Adrenal gland (tissue), 12 donors: ENCODE measurements around the gene AHDC1. TPM values are rescaled to one million over a fixed set of nuclear protein-coding genes. Genes with fewer than 3 reads are reported as not detected.

Source experiments
- DNase-seq, 7 donors: peaks; one replicate each; pipeline ENCODE4 v3.0.0-alpha.2; 2019 to 2020
- H3K27ac ChIP-seq, 5 donors: fragments of 200-600 bp; sonication (generic) in 4 of 5; 1 replicate in 3 of 5; 2 replicates in 2 of 5; pipeline versions ENCODE4 v1.5.1 to v1.8.0; 2016 to 2020; ENCODE audit warnings: mild to moderate bottlenecking in 1 of 5
- H3K27me3 ChIP-seq: fragments of 200-600 bp; 2 replicates; pipeline ENCODE4 v1.8.0; 2021
- H3K36me3 ChIP-seq, 2 donors: fragments of 200-600 bp; replicated peaks in 1 of 2; 1 replicate in 1 of 2; 2 replicates in 1 of 2; pipeline versions ENCODE4 v1.5.1 to v1.8.0; 2018 to 2022
- H3K4me1 ChIP-seq, 2 donors: fragments of 200-600 bp; replicated peaks in 1 of 2; 1 replicate in 1 of 2; 2 replicates in 1 of 2; pipeline versions ENCODE4 v1.5.1 to v1.8.0; 2018 to 2021
- H3K4me3 ChIP-seq, 4 donors: fragments of 200-600 bp; sonication (generic) in 3 of 4; one replicate each; pipeline ENCODE4 v1.5.1; 2016 to 2018
- H3K9me3 ChIP-seq, 3 donors: fragments of 200-600 bp; sonication (generic) in 1 of 3; replicated peaks in 1 of 3; 1 replicate in 2 of 3; 2 replicates in 1 of 3; pipeline versions ENCODE4 v1.5.1 to v1.8.0; 2016 to 2021
- POLR2A ChIP-seq, 2 donors: fragments of 450-650 bp; IDR thresholded peaks; one replicate each; pipeline ENCODE4 v1.6.1; 2017; ENCODE audit warnings: antibody characterized with exemption in 2 of 2, mild to moderate bottlenecking in 2 of 2, moderate library complexity in 1 of 2
- WGBS, 4 donors: extraction: QIAGEN DNeasy Blood & Tissue Kit in 2 of 4; methylation state at CpG; one replicate each; pipeline versions ENCODE4 v1.1.5 to v1.1.7; 2013 to 2017; 5-methylcytosine and 5-hydroxymethylcytosine counted together
- intact Hi-C, 2 donors: fragments of 100-400 bp; cut with DNase I; formaldehyde crosslinking; loops; one replicate each; pipeline versions ENCODE4 v1.14.1 to v1.15.0; 2022 to 2023
- polyA plus RNA-seq, 3 donors: library from polyadenylated mRNA; stranded (reverse); fragments of 200-250 nt in 2 of 3; fragments of 350-450 nt in 1 of 3; fragmentation: Illumina TruSeq in 1 of 3; extraction: RNeasy Lipid Tissue Mini Kit (QIAGEN cat#74804) in 1 of 3; gene quantifications; one replicate each; pipeline ENCODE4 v1.2.3, GENCODE V29; 2013 to 2014
- total RNA-seq, 9 donors: library from RNA; depleted of rRNA in 4 of 9; stranded (reverse); fragments of >200 nt in 4 of 9; fragments of 120-200 nt in 1 of 9; fragmentation: NEBNext Ultra II Directional in 1 of 9; extraction: Animal tissue kit (Norgen Biotek cat#: 25700) in 1 of 9; gene quantifications; one replicate each; pipeline versions ENCODE4 v1.1.0 to v1.2.4, GENCODE V29; 2013 to 2023
- TF ChIP-seq, protein P1 (sequence below), 6 experiments: fragments of 450-650 bp in 4 of 6; fragments of 200-600 bp in 2 of 6; sonication (generic) in 1 of 6; IDR thresholded peaks; 1 replicate in 5 of 6; 2 replicates in 1 of 6; pipeline versions ENCODE4 v1.5.1 to v1.8.0; 2016 to 2021; ENCODE audit warnings: antibody characterized with exemption in 6 of 6, mild to moderate bottlenecking in 2 of 6, moderate library complexity in 1 of 6
- donor health status: healthy with polysubstance abuse.
- donor health status: Bipolar disorder and iron deficiency.
- donor health status: DM: yes; HTN: yes; CAD: no.
- donor health status: DM: no; HTN: no; CAD: no.
- donor health status: DM: no; HTN: no; CAD: no.
- donor health status: DM: yes; HTN: yes; CAD: no.

AHDC1 gene
- total and polyA plus RNA-seq, 12 donors: 10.4 to 111 (median 61.3) TPM

DNA sequence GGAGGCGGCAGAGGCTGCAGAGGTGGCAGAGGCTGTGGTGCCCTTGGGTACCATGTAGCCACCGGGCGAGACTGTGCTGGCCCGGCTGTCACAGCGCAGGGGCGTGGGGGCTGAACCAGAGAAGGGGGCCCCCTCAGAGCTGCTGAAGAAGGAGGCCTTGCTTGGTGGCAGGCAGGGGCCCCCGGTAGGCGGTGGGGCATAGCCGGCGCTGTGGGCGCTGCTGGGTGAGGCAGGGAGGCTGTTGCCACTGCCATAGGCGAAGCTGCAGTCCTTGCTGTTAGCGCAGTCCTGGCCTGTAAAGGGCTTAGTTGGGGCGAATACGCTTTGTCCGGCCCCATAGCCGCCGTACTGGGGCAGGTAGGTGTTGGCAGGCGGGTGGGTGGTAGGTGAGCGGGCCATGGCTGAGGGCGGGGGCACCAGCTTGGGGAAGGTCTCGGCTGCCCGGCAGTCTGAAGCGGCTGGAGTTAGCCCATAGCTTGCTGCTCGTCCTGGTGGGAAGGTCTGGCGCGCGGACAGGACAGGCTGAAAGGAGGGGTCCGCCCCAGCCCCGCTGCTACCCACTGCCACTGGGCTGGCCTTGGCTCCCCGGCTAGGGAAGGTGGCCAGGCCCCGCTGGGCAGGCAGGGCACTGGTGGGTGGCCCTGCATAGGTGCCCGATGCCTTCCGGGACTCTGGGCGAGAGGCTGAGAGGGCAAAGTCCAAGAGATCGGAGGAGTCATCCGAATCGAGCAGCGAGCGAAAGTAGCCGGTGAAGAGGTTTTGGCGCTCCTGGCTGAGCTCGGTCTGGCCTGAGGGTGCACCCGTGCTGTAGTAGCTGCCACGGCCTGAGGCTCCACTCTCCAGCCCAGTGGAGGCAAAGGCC is 54.9 kb downstream of the AHDC1 start:
- Histone ChIP-seq H3K27me3 (no peaks in the 10 kb centered on the region), H3K36me3 (peaks cover 0 to 61% of the 10 kb centered on the region in 2 donors), H3K9me3 (no peaks in the 10 kb centered on the region), H3K4me3 (no peak overlapping the region), H3K27ac (peak overlapping the region in 3 of 5 donors; percentile 37 to 98 (median 97)), H3K4me1 (peaks cover 36 to 42% of the 10 kb centered on the region in 2 donors)
- peak in 1 of 7 donors; percentile 30 for DNase-seq
- TF ChIP-seq POLR2A (IDR thresholded peaks at IDR 0.05): no peak
- TF ChIP-seq, protein P1, sequence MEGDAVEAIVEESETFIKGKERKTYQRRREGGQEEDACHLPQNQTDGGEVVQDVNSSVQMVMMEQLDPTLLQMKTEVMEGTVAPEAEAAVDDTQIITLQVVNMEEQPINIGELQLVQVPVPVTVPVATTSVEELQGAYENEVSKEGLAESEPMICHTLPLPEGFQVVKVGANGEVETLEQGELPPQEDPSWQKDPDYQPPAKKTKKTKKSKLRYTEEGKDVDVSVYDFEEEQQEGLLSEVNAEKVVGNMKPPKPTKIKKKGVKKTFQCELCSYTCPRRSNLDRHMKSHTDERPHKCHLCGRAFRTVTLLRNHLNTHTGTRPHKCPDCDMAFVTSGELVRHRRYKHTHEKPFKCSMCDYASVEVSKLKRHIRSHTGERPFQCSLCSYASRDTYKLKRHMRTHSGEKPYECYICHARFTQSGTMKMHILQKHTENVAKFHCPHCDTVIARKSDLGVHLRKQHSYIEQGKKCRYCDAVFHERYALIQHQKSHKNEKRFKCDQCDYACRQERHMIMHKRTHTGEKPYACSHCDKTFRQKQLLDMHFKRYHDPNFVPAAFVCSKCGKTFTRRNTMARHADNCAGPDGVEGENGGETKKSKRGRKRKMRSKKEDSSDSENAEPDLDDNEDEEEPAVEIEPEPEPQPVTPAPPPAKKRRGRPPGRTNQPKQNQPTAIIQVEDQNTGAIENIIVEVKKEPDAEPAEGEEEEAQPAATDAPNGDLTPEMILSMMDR (IDR thresholded peaks at IDR 0.05): no peak
- 77 to 87% (median 83%) methylated on average over 19 to 45 of the region's 45 CpGs for WGBS, 4 donors
- intact Hi-C loops: no loop called here

DNA sequence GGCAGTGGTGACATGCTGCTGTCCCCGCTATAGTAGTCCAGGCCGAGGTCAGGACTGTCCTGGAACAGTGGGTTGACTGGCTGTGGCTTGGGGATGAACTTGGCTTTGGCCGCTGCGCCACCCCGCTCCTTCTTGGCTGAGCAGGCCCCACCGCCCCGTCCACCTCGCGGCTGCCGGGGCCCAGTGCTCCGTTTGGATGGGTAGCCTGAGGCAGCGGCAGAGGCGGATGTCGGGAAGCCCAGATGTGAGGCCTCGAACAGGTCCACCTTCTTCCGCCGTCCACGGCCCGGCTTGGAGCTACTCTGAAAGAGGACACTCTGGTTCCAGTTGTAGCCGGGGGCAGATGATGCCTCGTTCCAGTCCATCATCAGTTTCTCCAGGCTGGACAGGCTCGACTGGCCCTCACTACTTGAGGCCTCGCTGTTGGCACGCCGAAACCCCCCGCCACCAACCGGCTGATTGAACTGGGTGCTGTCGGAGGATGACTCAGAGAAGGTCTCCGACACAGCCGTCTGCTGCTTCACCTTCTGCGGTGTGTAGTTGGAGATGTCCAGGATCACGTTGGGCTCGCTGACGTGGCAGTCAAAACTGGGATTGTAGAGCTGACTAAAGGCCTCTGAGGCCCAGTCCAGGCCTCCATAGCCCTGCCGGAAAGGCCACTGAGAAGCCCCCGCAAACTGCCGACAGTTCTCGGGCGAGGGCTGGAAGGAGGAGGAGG is 55.6 kb downstream of the AHDC1 start:
- Histone ChIP-seq H3K36me3 (peaks cover 0 to 58% of the 10 kb centered on the region in 2 donors), H3K27ac (peak overlapping the region in 3 of 5 donors; percentile 37 to 98 (median 97)), H3K4me1 (peaks cover 38 to 50% of the 10 kb centered on the region in 2 donors), H3K27me3 (no peaks in the 10 kb centered on the region), H3K4me3 (no peak overlapping the region), H3K9me3 (no peaks in the 10 kb centered on the region)
- WGBS, 4 donors: 74 to 87% (median 81%) methylated on average over 11 to 39 of the region's 39 CpGs
- no peak for TF ChIP-seq POLR2A (IDR thresholded peaks at IDR 0.05)
- TF ChIP-seq, protein P1 (IDR thresholded peaks at IDR 0.05): no peak
- peak in 3 of 7 donors; percentile 35 to 56 (median 39) for DNase-seq
- intact Hi-C loops: no loop called here

DNA sequence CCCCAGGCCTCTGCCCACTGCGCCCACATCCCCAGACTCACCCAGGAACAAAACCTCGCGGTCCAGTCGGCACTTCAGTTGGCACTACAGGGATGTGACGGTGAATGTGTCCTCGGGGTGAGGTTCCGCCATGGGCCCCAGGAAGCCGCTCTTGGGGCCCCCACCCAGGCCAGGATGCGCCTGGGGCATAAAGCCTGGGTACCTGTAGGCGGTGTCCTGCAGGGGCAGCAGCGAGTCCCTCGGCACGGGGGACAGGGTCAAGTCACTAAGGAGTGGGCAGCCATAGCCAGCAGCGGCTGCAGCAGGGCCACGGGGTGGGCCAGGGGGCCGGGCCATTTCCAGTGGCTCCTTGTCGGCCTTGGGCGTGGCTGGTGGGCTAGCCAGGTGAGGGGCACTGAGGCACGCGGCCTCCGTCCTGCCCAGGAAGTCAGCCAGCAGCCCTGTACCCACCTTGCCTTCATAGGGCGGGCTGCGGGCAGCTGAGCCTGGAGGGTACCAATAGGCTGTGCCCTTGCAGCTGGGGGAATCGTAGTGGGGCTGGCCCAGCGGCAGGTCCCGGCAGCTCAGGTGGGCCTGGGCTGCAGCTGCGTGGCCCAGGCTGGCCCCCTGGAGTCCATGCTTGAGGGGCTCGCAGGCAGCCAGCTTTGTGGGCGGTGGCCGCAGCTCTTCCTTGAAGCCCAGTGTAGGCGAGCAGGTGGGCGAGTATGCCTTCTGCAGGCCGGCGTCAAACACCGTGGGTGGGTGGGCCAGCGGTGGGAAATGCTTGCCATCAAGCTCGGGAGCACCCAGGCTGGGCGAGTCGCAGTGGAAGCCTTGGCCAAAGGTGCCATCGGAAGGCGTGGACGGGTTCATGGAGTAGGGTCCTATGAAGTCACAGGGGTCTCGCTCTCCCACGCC is 56.5 kb downstream of the AHDC1 start:
- Histone ChIP-seq H3K4me3 (no peak overlapping the region), H3K27me3 (no peaks in the 10 kb centered on the region), H3K36me3 (peaks cover 0 to 51% of the 10 kb centered on the region in 2 donors), H3K4me1 (peaks cover 47 to 58% of the 10 kb centered on the region in 2 donors), H3K27ac (peak overlapping the region in 4 of 5 donors; percentile 85 to 98 (median 94)), H3K9me3 (no peaks in the 10 kb centered on the region)
- intact Hi-C loops: no loop called here
- WGBS, 4 donors: 84 to 91% (median 88%) methylated on average over 33 to 44 of the region's 44 CpGs
- no peak for TF ChIP-seq POLR2A (IDR thresholded peaks at IDR 0.05)
- TF ChIP-seq, protein P1 (IDR thresholded peaks at IDR 0.05): peak in 2 of 6 experiments; percentile 11 to 12
- no peak for DNase-seq
